Vagina (tissue), 2 donors: ENCODE results near the gene SMARCD3. TPM values are rescaled to one million over a fixed set of nuclear protein-coding genes. Genes with fewer than 3 reads are reported as not detected.

Source experiments
- DNase-seq, 2 donors: peaks; one replicate each; pipeline ENCODE4 v3.0.0-alpha.2; 2017; ENCODE audit errors: extremely low spot score in 2 of 2
- H3K27ac ChIP-seq: fragments of 200-600 bp; sonication (generic); one replicate; pipeline ENCODE4 v1.5.1; 2019
- H3K27me3 ChIP-seq: fragments of 200-600 bp; sonication (generic); one replicate; pipeline ENCODE4 v1.5.1; 2019
- H3K36me3 ChIP-seq, 2 donors: fragments of 200-600 bp; sonication (generic); one replicate each; pipeline ENCODE4 v1.5.1; 2017 to 2019
- H3K4me1 ChIP-seq: fragments of 200-600 bp; sonication (generic); one replicate; pipeline ENCODE4 v1.5.1; 2019
- H3K4me3 ChIP-seq, 2 donors: fragments of 200-600 bp; sonication (generic); 1 replicate in 1 of 2; 2 replicates in 1 of 2; pipeline ENCODE4 v1.5.1; 2016 to 2019
- H3K9me3 ChIP-seq: fragments of 200-600 bp; sonication (generic); one replicate; pipeline ENCODE4 v1.5.1; 2019
- POLR2A ChIP-seq, 2 donors: fragments of 450-650 bp; IDR thresholded peaks; one replicate each; pipeline ENCODE4 v1.6.1; 2017; ENCODE audit warnings: antibody characterized with exemption in 2 of 2, mild to moderate bottlenecking in 2 of 2, moderate library complexity in 2 of 2
- POLR2AphosphoS5 ChIP-seq, 2 donors: sonication (generic); formaldehyde crosslinking; IDR thresholded peaks; one replicate each; pipeline ENCODE4 v1.9.0; 2017; ENCODE audit warnings: antibody characterized with exemption in 2 of 2, mild to moderate bottlenecking in 2 of 2, low read depth in 1 of 2; ENCODE audit not compliant: insufficient read depth in 1 of 2
- intact Hi-C: fragments of 100-400 bp; cut with DNase I; formaldehyde crosslinking; loops from one replicate; pipeline ENCODE4 v1.15.1; 2023
- microRNA counts, 2 donors: library from miRNA; unstranded; fragments of <30 nt; microRNA quantifications; one replicate each; lab custom pipeline; 2016 to 2017
- total RNA-seq: library from RNA; depleted of rRNA; stranded (reverse); fragments of >200 nt; gene quantifications from one replicate; pipeline ENCODE4 v1.2.3, GENCODE V29; 2016
- TF ChIP-seq, protein P1 (sequence below), 3 experiments: fragments of 450-650 bp in 2 of 3; fragments of 200-600 bp in 1 of 3; sonication (generic) in 1 of 3; IDR thresholded peaks; one replicate each; pipeline ENCODE4 v1.5.1; 2017 to 2019; ENCODE audit warnings: antibody characterized with exemption in 3 of 3, mild to moderate bottlenecking in 2 of 3, moderate library complexity in 2 of 3

SMARCD3 gene
- total RNA-seq, 1 donor from 2014 or later = 39.8 TPM

GRCh38 chr7:151193203-151193978 is 55.1 kb downstream of the SMARCD3 start:
- Histone ChIP-seq H3K27me3 (no peaks in the 10 kb centered on the region), H3K36me3 (no peaks in the 10 kb centered on the region), H3K4me3 (no peak overlapping the region), H3K27ac (no peak overlapping the region), H3K4me1 (no peaks in the 10 kb centered on the region), H3K9me3 (no peaks in the 10 kb centered on the region)
- intact Hi-C loops = no loop called here
- no peak for DNase-seq
- TF ChIP-seq POLR2AphosphoS5 (IDR thresholded peaks at IDR 0.05; ENCODE audit: insufficient read depth in 1 of 2, low read depth in 1 of 2) (no peak), POLR2A (IDR thresholded peaks at IDR 0.05) (no peak)
- TF ChIP-seq, protein P1, sequence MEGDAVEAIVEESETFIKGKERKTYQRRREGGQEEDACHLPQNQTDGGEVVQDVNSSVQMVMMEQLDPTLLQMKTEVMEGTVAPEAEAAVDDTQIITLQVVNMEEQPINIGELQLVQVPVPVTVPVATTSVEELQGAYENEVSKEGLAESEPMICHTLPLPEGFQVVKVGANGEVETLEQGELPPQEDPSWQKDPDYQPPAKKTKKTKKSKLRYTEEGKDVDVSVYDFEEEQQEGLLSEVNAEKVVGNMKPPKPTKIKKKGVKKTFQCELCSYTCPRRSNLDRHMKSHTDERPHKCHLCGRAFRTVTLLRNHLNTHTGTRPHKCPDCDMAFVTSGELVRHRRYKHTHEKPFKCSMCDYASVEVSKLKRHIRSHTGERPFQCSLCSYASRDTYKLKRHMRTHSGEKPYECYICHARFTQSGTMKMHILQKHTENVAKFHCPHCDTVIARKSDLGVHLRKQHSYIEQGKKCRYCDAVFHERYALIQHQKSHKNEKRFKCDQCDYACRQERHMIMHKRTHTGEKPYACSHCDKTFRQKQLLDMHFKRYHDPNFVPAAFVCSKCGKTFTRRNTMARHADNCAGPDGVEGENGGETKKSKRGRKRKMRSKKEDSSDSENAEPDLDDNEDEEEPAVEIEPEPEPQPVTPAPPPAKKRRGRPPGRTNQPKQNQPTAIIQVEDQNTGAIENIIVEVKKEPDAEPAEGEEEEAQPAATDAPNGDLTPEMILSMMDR (IDR thresholded peaks at IDR 0.05) = no peak

GRCh38 chr7:151192002-151192539 is 56.4 kb downstream of the SMARCD3 start:
- H3K27ac ChIP-seq = no peak overlapping the region
- no peak for TF ChIP-seq POLR2AphosphoS5 (IDR thresholded peaks at IDR 0.05; ENCODE audit: insufficient read depth in 1 of 2, low read depth in 1 of 2)
- TF ChIP-seq, protein P1 (IDR thresholded peaks at IDR 0.05) = no peak
- TF ChIP-seq POLR2A (IDR thresholded peaks at IDR 0.05) = no peak
- H3K36me3 ChIP-seq = no peaks in the 10 kb centered on the region
- no peak overlapping the region for H3K4me3 ChIP-seq
- no peaks in the 10 kb centered on the region for H3K9me3 ChIP-seq
- H3K4me1 ChIP-seq = no peaks in the 10 kb centered on the region
- no peak for DNase-seq
- intact Hi-C loops = no loop called here
- no peaks in the 10 kb centered on the region for H3K27me3 ChIP-seq

- H3K27me3 ChIP-seq = no peaks in the 10 kb centered on the region
- intact Hi-C loops = no loop called here
Observed at GRCh38 chr7:151191544-151191943, 57.0 kb downstream of the SMARCD3 start.

DNA sequence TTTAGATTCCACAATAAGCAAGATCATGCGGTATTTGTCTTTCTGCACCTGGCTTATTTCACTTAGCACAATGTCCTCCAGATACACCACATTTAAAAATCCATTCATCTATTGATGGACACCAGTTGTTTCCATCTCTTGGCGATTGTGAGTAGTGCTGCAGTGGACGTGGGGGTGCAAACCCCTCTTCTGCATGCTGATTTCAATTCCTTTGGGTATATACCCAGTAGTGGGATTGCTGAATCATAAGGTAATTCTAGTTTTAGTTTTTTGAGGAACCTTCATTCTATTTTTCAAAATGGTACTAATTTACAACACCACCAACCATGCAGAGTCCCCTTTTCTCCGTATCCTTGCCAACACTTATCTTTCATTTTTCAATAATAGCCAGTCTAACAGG is 59.5 kb downstream of the SMARCD3 start:
- no peaks in the 10 kb centered on the region for H3K9me3 ChIP-seq
- no peaks in the 10 kb centered on the region for H3K36me3 ChIP-seq
- no peak overlapping the region for H3K27ac ChIP-seq
- no peaks in the 10 kb centered on the region for H3K4me1 ChIP-seq
- no peak for DNase-seq
- H3K27me3 ChIP-seq = no peaks in the 10 kb centered on the region
- TF ChIP-seq POLR2AphosphoS5 (IDR thresholded peaks at IDR 0.05; ENCODE audit: insufficient read depth in 1 of 2, low read depth in 1 of 2) (no peak), POLR2A (IDR thresholded peaks at IDR 0.05) (no peak)
- TF ChIP-seq, protein P1 (IDR thresholded peaks at IDR 0.05) = no peak
- intact Hi-C loops = no loop called here
- H3K4me3 ChIP-seq = no peak overlapping the region

More at GRCh38 chr7:151191544-151191943, 57.0 kb downstream of the SMARCD3 start:
- no peak overlapping the region for H3K27ac ChIP-seq
- no peaks in the 10 kb centered on the region for H3K4me1 ChIP-seq
- no peaks in the 10 kb centered on the region for H3K36me3 ChIP-seq
- H3K4me3 ChIP-seq = no peak overlapping the region
- TF ChIP-seq, protein P1 (IDR thresholded peaks at IDR 0.05) = no peak
- no peak for TF ChIP-seq POLR2AphosphoS5 (IDR thresholded peaks at IDR 0.05; ENCODE audit: insufficient read depth in 1 of 2, low read depth in 1 of 2)
- no peak for TF ChIP-seq POLR2A (IDR thresholded peaks at IDR 0.05)
- H3K9me3 ChIP-seq = no peaks in the 10 kb centered on the region
- no peak for DNase-seq

MicroRNAs within 50 kb of the gene (microRNA counts, 767-probe panel; counts per million panel counts)
- microRNA hsa-miR-671-3p (lab: Ali Mortazavi, UCI) (238 to 261 counts per million in 2 donors), microRNA hsa-miR-671-5p (lab: Ali Mortazavi, UCI) (238 to 261 counts per million in 2 donors)

Other genes with a start within 250 kb of the SMARCD3 start
- 34.1 TPM for gene ATG9B, start 224.2 kb downstream of the SMARCD3 start, total RNA-seq
- gene ABCB8, start 220.2 kb downstream of the SMARCD3 start, total RNA-seq = 38.3 TPM
- 3.7 TPM for gene ASIC3, start 200.2 kb downstream of the SMARCD3 start, total RNA-seq
- 4.2 TPM for gene CDK5, start 190.8 kb downstream of the SMARCD3 start, total RNA-seq
- gene SLC4A2, start 189.1 kb downstream of the SMARCD3 start, total RNA-seq = 66.5 TPM
- gene FASTK, start 167.9 kb downstream of the SMARCD3 start, total RNA-seq = 60.2 TPM
- 40.3 TPM for gene TMUB1, start 165.2 kb downstream of the SMARCD3 start, total RNA-seq
- 98.2 TPM for gene AGAP3, start 162.2 kb downstream of the SMARCD3 start, total RNA-seq
- not detected for gene GBX1, start 81.0 kb downstream of the SMARCD3 start, total RNA-seq
- not detected for gene ASB10, start 61.4 kb downstream of the SMARCD3 start, total RNA-seq
- not detected for gene H2BK1, start 38.2 kb downstream of the SMARCD3 start, total RNA-seq
- gene ABCF2, start 21.5 kb downstream of the SMARCD3 start, total RNA-seq = 25.3 TPM
- gene CHPF2, start 16.2 kb downstream of the SMARCD3 start, total RNA-seq = 28.0 TPM
- gene NUB1, start 93.1 kb upstream of the SMARCD3 start, total RNA-seq = 46.2 TPM
- 19.4 TPM for gene WDR86, start 161.3 kb upstream of the SMARCD3 start, total RNA-seq
- not detected for gene CRYGN, start 191.4 kb upstream of the SMARCD3 start, total RNA-seq